ENCODE data around the gene HS6ST2. TPM values are rescaled to one million over a fixed set of nuclear protein-coding genes. Genes with fewer than 3 reads are reported as not detected.
A peak's percentile ranks its signal among the peaks of the same experiment; 100 is the strongest.

HS6ST2 gene
- total RNA-seq, 1 donor = not detected

- TF ChIP-seq CTCF (IDR thresholded peaks at IDR 0.05; ENCODE audit: insufficient read depth, low read depth, low read length) = no peak
- H3K4me3 ChIP-seq (ENCODE audit: low read depth, low read length) = no peak overlapping the region
- DNase-seq (ENCODE audit: low read depth) = peak; percentile 14
Observed at GRCh38 chrX:132652871-132653270, 305.6 kb downstream of the HS6ST2 start.

DNA sequence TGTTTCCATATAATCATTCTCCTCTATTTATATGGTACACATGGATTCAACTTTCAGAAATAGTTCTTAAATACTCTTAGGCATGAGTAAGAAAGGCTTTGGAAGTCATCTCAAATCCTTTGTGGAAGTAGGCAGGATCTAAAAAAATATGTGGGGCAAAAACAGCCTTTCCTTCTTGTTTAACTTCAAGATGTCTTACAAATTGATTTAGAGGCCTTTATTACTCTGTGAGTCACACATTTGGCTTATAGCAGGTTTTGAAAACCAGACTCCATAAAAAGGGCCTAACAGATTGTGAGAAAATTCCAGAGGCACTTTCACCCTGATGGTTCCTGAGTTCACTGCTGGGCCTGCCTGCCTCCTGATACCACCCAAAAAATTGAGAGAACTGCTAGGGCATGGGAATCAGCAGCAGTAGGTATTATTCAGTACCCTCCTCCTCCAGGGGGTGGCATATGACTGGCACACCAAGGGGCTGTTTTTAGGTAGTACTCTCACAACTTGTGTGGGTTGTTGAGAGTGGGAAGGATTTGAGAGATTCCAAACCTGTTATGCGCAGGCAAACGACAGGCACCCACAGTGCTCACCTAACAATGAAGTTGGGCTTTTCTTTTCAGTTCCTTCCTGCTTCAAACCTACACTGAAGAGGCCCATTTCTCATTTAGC lies 306.9 kb downstream of the HS6ST2 start:
- peak; percentile 51 for DNase-seq (ENCODE audit: low read depth)
- no peak overlapping the region for H3K4me3 ChIP-seq (ENCODE audit: low read depth, low read length)
- no peak for TF ChIP-seq CTCF (IDR thresholded peaks at IDR 0.05; ENCODE audit: insufficient read depth, low read depth, low read length)

DNA sequence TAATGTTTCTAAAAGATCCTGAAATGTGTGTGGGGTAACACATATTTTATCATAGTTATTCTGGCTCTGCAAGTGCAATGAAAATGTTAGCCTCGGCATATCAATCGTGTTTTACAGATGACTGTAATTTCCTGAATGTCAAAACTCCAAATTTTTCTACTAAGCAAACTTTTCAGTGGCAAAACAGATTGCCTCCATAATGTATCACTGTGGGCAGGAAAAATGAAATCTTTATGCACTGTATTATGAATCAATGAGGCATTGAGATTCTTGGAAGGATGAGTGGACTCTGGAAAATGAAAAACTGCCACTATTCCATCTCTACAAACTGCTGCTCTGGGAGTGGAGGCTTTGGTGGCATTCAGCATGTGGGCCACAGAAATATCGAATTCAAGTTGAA lies 309.5 kb downstream of the HS6ST2 start:
- H3K4me3 ChIP-seq (ENCODE audit: low read depth, low read length) = no peak overlapping the region
- no peak for TF ChIP-seq CTCF (IDR thresholded peaks at IDR 0.05; ENCODE audit: insufficient read depth, low read depth, low read length)
- DNase-seq (ENCODE audit: low read depth) = no peak

GRCh38 chrX:132639446-132639845 lies 319.0 kb downstream of the HS6ST2 start:
- no peak overlapping the region for H3K4me3 ChIP-seq (ENCODE audit: low read depth, low read length)
- DNase-seq (ENCODE audit: low read depth) = no peak
- no peak for TF ChIP-seq CTCF (IDR thresholded peaks at IDR 0.05; ENCODE audit: insufficient read depth, low read depth, low read length)

- no peak for DNase-seq (ENCODE audit: low read depth)
- no peak for TF ChIP-seq CTCF (IDR thresholded peaks at IDR 0.05; ENCODE audit: insufficient read depth, low read depth, low read length)
- no peak overlapping the region for H3K4me3 ChIP-seq (ENCODE audit: low read depth, low read length)
Observed at GRCh38 chrX:132638313-132638712, 320.1 kb downstream of the HS6ST2 start.

DNA sequence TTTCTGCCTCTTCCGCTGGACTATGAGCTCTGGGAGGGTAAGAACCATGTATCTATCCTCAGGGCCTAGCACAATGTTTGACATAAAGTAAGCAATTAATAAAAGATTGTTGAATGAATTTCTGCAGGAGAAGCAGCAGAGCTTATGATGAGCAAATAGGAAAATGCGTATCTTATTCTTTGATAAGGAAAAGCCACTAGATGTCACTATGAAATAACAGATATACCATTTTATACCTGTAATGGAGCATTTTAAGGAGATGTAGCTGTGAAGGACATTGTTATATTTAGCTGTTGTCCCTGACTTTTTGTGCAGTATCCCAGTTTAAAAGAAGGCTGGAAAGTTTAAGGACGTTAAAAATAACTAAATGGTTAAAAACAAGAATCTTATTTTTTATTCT lies 322.3 kb downstream of the HS6ST2 start:
- no peak overlapping the region for H3K4me3 ChIP-seq (ENCODE audit: low read depth, low read length)
- no peak for DNase-seq (ENCODE audit: low read depth)
- TF ChIP-seq CTCF (IDR thresholded peaks at IDR 0.05; ENCODE audit: insufficient read depth, low read depth, low read length) = no peak

GRCh38 chrX:132634521-132634920 lies 323.9 kb downstream of the HS6ST2 start:
- TF ChIP-seq CTCF (IDR thresholded peaks at IDR 0.05; ENCODE audit: insufficient read depth, low read depth, low read length) = no peak
- H3K4me3 ChIP-seq (ENCODE audit: low read depth, low read length) = no peak overlapping the region
- no peak for DNase-seq (ENCODE audit: low read depth)
